ENCODE results near the gene PHB1. TPM values are rescaled to one million over a fixed set of nuclear protein-coding genes. Genes with fewer than 3 reads are reported as not detected.

The PHB1 gene
- total RNA-seq, 1 experiment from 2014 or later, result 641 TPM

GRCh38 chr17:49407086-49407485 lies 7.6 kb downstream of the PHB1 start:
- ChIA-PET CTCF (interaction anchor here (0.6 kb wide), 2 partner anchors 49 to 149 kb away, joined by 3 to 8 read pairs; no protein-coding TSS in a partner anchor), POLR2A (ENCODE audit: unreplicated experiment) (interaction anchor here (0.6 kb wide), 1 partner anchor 130 kb away, joined by 3 read pairs; no protein-coding TSS in a partner anchor)
- Histone ChIP-seq H3K4me1 (ENCODE audit: insufficient read depth, low read length) (no peaks in the 10 kb centered on the region), H3K4me3 (ENCODE audit: low read length) (no peak overlapping the region), H3K79me2 (ENCODE audit: low read length) (0 out of 2 replicates have a peak, but pooled peaks cover 8% of the 10 kb centered on the region), H3K36me3 (ENCODE audit: low read depth, low read length) (peaks cover 86% of the 10 kb centered on the region), H3F3A (ENCODE audit: low read length, unreplicated experiment) (no peaks in the 10 kb centered on the region), H3K9ac (ENCODE audit: low read length) (no peak overlapping the region), H3K9me3 (ENCODE audit: low read length) (no peaks in the 10 kb centered on the region), H3K27ac (ENCODE audit: low read length) (no peak overlapping the region), H2AFZ (ENCODE audit: low read length) (no peak overlapping the region), H4K20me1 (ENCODE audit: low read length) (no peaks in the 10 kb centered on the region), H3K4me2 (ENCODE audit: low read length) (no peak overlapping the region), H3K27me3 (ENCODE audit: low read length) (no peaks in the 10 kb centered on the region), H3K9me2 (replicated peaks; ENCODE audit: low read length) (no peaks in the 10 kb centered on the region)
- intact Hi-C loops (cut with micrococcal nuclease), result no loop called here
- BruUV-seq (replicated peaks), result no TSS peak
- DNase-seq, result no peak
- TF ChIP-seq EZH2phosphoT487 (IDR thresholded peaks at IDR 0.05; ENCODE audit: borderline replicate concordance, low read length), result no peak
- TF ChIP-seq EZH2 (IDR thresholded peaks at IDR 0.05; ENCODE audit: low read length, unreplicated experiment), result no peak
- TF ChIP-seq CTCF (conservative IDR thresholded peaks at IDR 0.05; ENCODE audit: low read depth, low read length), result no peak
- ATAC-seq, result no peak

- Histone ChIP-seq H3K36me3 (ENCODE audit: low read depth, low read length) (peaks cover 85% of the 10 kb centered on the region), H3K9me2 (replicated peaks; ENCODE audit: low read length) (no peaks in the 10 kb centered on the region), H3K4me2 (ENCODE audit: low read length) (no peak overlapping the region), H3F3A (ENCODE audit: low read length, unreplicated experiment) (no peaks in the 10 kb centered on the region), H3K79me2 (ENCODE audit: low read length) (0 out of 2 replicates have a peak, but pooled peaks cover 2% of the 10 kb centered on the region), H3K4me3 (ENCODE audit: low read length) (no peak overlapping the region), H4K20me1 (ENCODE audit: low read length) (no peaks in the 10 kb centered on the region), H3K27ac (ENCODE audit: low read length) (no peak overlapping the region), H3K27me3 (ENCODE audit: low read length) (no peaks in the 10 kb centered on the region), H3K9me3 (ENCODE audit: low read length) (no peaks in the 10 kb centered on the region), H3K9ac (ENCODE audit: low read length) (no peak overlapping the region), H3K4me1 (ENCODE audit: insufficient read depth, low read length) (no peaks in the 10 kb centered on the region), H2AFZ (ENCODE audit: low read length) (no peak overlapping the region)
- BruUV-seq (replicated peaks), result no TSS peak
- ChIA-PET CTCF (no interaction called here), POLR2A (ENCODE audit: unreplicated experiment) (no interaction called here)
- DNase-seq (no peak), ATAC-seq (no peak)
- TF ChIP-seq EZH2 (IDR thresholded peaks at IDR 0.05; ENCODE audit: low read length, unreplicated experiment) (no peak), CTCF (conservative IDR thresholded peaks at IDR 0.05; ENCODE audit: low read depth, low read length) (no peak), EZH2phosphoT487 (IDR thresholded peaks at IDR 0.05; ENCODE audit: borderline replicate concordance, low read length) (no peak)
- intact Hi-C loops (cut with micrococcal nuclease), result no loop called here
These were observed 8.1 kb downstream of the PHB1 start for GRCh38 chr17:49406421-49407061.

GRCh38 chr17:49404906-49405305 lies 9.8 kb downstream of the PHB1 start:
- Histone ChIP-seq H3K27ac (ENCODE audit: low read length) (no peak overlapping the region), H3K79me2 (ENCODE audit: low read length) (no peaks in the 10 kb centered on the region), H3K9me3 (ENCODE audit: low read length) (no peaks in the 10 kb centered on the region), H3K36me3 (ENCODE audit: low read depth, low read length) (peaks cover 71% of the 10 kb centered on the region), H4K20me1 (ENCODE audit: low read length) (no peaks in the 10 kb centered on the region), H3K9me2 (replicated peaks; ENCODE audit: low read length) (no peaks in the 10 kb centered on the region), H3K27me3 (ENCODE audit: low read length) (no peaks in the 10 kb centered on the region), H3K4me2 (ENCODE audit: low read length) (no peak overlapping the region), H3K9ac (ENCODE audit: low read length) (no peak overlapping the region), H3K4me1 (ENCODE audit: insufficient read depth, low read length) (no peaks in the 10 kb centered on the region), H3K4me3 (ENCODE audit: low read length) (no peak overlapping the region), H3F3A (ENCODE audit: low read length, unreplicated experiment) (no peaks in the 10 kb centered on the region), H2AFZ (ENCODE audit: low read length) (no peak overlapping the region)
- POLR2A ChIA-PET (ENCODE audit: unreplicated experiment), result no interaction called here
- no TSS peak for BruUV-seq (replicated peaks)
- DNase-seq (no peak), ATAC-seq (no peak)
- intact Hi-C loops (cut with micrococcal nuclease), result no loop called here
- TF ChIP-seq CTCF (conservative IDR thresholded peaks at IDR 0.05; ENCODE audit: low read depth, low read length) (no peak), EZH2phosphoT487 (IDR thresholded peaks at IDR 0.05; ENCODE audit: borderline replicate concordance, low read length) (no peak), EZH2 (IDR thresholded peaks at IDR 0.05; ENCODE audit: low read length, unreplicated experiment) (no peak)
- CTCF ChIA-PET, result no interaction called here
